Glutamatergic neuron (in vitro differentiated cells): Measurements from ENCODE around the gene EDC3. TPM values are rescaled to one million over a fixed set of nuclear protein-coding genes. Genes with fewer than 3 reads are reported as not detected.
"Not testable (repeated sequence)": the region's sequence is repeated elsewhere in the genome, so short reads cannot be mapped to it uniquely, and the experiment has no call there.

Experiments used
- DNase-seq: peaks from one replicate; pipeline ENCODE4 v3.0.0; 2022
- H3K27ac Mint-ChIP-seq: one replicate; pipeline ENCODE4 v1.8.0; 2020; ENCODE audit warnings: mild to moderate bottlenecking, mixed read lengths, inconsistent platforms; ENCODE audit not compliant: unreplicated experiment
- H3K27me3 Mint-ChIP-seq: one replicate; pipeline ENCODE4 v1.8.0; 2020; ENCODE audit warnings: mild to moderate bottlenecking, moderate library complexity, mixed read lengths, inconsistent platforms; ENCODE audit not compliant: unreplicated experiment
- H3K36me3 Mint-ChIP-seq: one replicate; pipeline ENCODE4 v1.8.0; 2020; ENCODE audit warnings: mild to moderate bottlenecking, mixed read lengths, inconsistent platforms; ENCODE audit not compliant: unreplicated experiment
- H3K4me1 Mint-ChIP-seq: one replicate; pipeline ENCODE4 v1.8.0; 2020; ENCODE audit warnings: mild to moderate bottlenecking, low read depth, mixed read lengths, inconsistent platforms; ENCODE audit not compliant: unreplicated experiment
- H3K4me3 Mint-ChIP-seq: one replicate; pipeline ENCODE4 v1.8.0; 2020; ENCODE audit warnings: mild to moderate bottlenecking, mixed read lengths, inconsistent platforms; ENCODE audit not compliant: unreplicated experiment
- H3K9me3 Mint-ChIP-seq: one replicate; pipeline ENCODE4 v1.8.0; 2020; ENCODE audit warnings: mild to moderate bottlenecking, moderate library complexity, mixed read lengths, inconsistent platforms; ENCODE audit not compliant: unreplicated experiment
- CTCF ChIP-seq: fragments of 200-600 bp; sonication (generic); IDR thresholded peaks from one replicate; pipeline ENCODE4 v1.5.0; 2021; ENCODE audit not compliant: partially characterized antibody, unreplicated experiment
- long read RNA-seq: library from polyadenylated mRNA; unstranded; transcript quantifications from one replicate; pipeline ENCODE4 v2.0.0, GENCODE V29; 2020; ENCODE audit not compliant: unreplicated experiment
- total RNA-seq: library from RNA; stranded (reverse); fragmentation: NEBNext Ultra II Directional; extraction: Animal tissue kit (Norgen Biotek cat#: 25700); gene quantifications from one replicate; pipeline ENCODE4 v1.2.1, GENCODE V29; 2021; ENCODE audit not compliant: unreplicated experiment

The EDC3 gene
- total RNA-seq: 66.0 TPM
- long read RNA-seq, transcript EDC3-201 (7 exons, 3,763 nt): major isoform, 11 of 29 reads
- long read RNA-seq, partial matches to known transcripts: 2 of 29 reads
- long read RNA-seq, other reads (novel, unspliced or antisense): 14 of 29 reads

DNA sequence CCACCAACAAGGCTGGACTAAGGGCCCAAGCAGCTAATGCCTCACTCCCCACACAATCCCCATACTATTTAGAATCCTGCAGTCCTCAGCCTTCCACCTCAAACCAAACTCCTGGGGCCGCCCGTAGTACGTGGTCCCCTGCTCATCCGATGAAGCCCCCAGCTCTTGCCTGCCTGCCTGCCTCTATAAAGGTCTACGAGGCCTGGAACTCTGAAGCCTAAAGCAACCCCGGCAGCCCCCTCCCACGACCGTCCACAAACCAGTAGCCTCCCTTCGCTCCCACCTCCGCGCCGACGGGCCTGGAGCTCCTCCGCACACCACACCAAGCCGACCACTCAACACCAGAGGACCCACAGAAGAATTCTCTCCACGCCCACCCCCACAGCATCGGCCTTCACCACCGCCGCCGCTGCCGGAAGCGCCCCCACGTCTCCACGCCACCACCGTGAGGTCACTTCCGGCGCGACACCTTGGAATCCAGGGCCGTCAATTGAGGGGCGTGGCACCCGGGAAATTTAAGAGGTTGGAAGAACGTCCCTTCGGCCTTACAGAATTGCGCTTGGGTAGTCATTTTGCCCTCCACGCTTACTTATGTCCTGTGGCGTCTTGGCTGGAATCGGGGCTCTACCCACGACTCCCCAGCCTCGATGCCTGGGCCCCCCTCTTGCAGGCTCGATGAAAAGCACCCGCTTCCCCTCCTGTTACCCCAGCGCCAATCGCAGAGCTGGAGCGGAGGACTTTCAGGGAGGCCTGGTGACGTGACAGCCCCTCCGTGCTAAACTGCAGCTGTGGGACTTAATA, at the start of gene EDC3:
EDC3 (minus strand) TSS at position 428 of the 801 bp plus-strand sequence. CDS start 20,900 bp downstream, outside the sequence.
- peaks cover 18% of the 10 kb centered on the region for H3K4me1 Mint-ChIP-seq
- peak; percentile 93 for DNase-seq
- H3K27me3 Mint-ChIP-seq: peaks cover 3% of the 10 kb centered on the region
- peak within 1 kb of the TSS; percentile 99 for H3K27ac Mint-ChIP-seq
- no peak for TF ChIP-seq CTCF
- no peaks in the 10 kb centered on the region for H3K36me3 Mint-ChIP-seq
- H3K4me3 Mint-ChIP-seq: peak within 1 kb of the TSS; percentile 100
- peaks cover 5% of the 10 kb centered on the region for H3K9me3 Mint-ChIP-seq

- H3K4me1 Mint-ChIP-seq: no peaks in the 10 kb centered on the region
- no peaks in the 10 kb centered on the region for H3K36me3 Mint-ChIP-seq
- H3K4me3 Mint-ChIP-seq: no peak overlapping the region
- DNase-seq: no peak
- peaks cover 1% of the 10 kb centered on the region for H3K9me3 Mint-ChIP-seq
- H3K27ac Mint-ChIP-seq: no peak overlapping the region
- peaks cover 8% of the 10 kb centered on the region for H3K27me3 Mint-ChIP-seq
- TF ChIP-seq CTCF: no peak
Observed at GRCh38 chr15:74742422-74742821, 46.6 kb upstream of the EDC3 start.

DNA sequence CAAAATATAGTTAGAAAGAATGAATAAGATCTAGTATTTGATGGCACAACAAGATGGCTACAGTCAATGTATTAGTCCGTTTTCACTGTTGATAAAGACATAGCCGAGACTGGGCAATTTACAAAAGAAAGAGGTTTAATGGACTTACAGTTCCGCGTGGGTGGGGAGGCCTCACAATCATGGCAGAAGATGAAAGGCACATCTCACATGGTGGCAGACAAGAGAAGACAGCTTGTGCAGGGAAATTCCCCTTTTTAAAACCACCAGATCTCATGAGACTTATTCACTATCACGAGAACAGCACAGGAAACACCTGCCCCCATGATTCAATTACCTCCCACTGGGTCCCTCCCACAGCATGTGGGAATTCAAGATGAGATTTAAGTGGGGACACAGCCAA, 42.4 kb upstream of the EDC3 start:
- H3K4me3 Mint-ChIP-seq, DNase-seq, H3K27me3 Mint-ChIP-seq, H3K36me3 Mint-ChIP-seq, H3K9me3 Mint-ChIP-seq, H3K27ac Mint-ChIP-seq, H3K4me1 Mint-ChIP-seq: not testable (repeated sequence)

GRCh38 chr15:74735305-74735704, 39.5 kb upstream of the EDC3 start:
- no peak overlapping the region for H3K27ac Mint-ChIP-seq
- H3K9me3 Mint-ChIP-seq: peaks cover 8% of the 10 kb centered on the region
- H3K4me3 Mint-ChIP-seq: no peak overlapping the region
- H3K36me3 Mint-ChIP-seq: no peaks in the 10 kb centered on the region
- no peak for TF ChIP-seq CTCF
- no peaks in the 10 kb centered on the region for H3K4me1 Mint-ChIP-seq
- peaks cover 5% of the 10 kb centered on the region for H3K27me3 Mint-ChIP-seq
- DNase-seq: no peak

DNA sequence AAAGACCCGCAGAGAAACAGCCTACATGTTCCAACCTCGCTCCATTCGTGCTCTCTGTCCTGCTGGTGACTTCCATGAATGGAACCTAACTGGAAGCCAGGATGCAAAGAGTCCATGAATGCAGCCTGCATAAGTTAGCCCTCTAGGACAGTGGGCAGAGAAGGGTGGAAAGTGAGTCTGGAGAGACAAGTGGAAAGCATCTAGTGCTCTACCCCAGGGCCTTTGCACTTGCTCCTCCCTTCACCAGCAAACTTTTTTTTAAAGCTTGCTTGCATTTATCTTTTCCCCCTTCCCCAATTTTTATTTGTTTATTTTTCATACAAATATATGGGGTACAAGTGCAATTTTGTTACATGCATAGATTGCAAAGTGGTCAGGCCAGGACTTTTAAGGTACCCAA, 37.4 kb upstream of the EDC3 start:
- no peak for TF ChIP-seq CTCF
- no peak overlapping the region for H3K4me3 Mint-ChIP-seq
- H3K36me3 Mint-ChIP-seq: peaks cover 6% of the 10 kb centered on the region
- DNase-seq: no peak
- H3K27ac Mint-ChIP-seq: no peak overlapping the region
- H3K4me1 Mint-ChIP-seq: peaks cover 3% of the 10 kb centered on the region
- peaks cover 5% of the 10 kb centered on the region for H3K27me3 Mint-ChIP-seq
- H3K9me3 Mint-ChIP-seq: peaks cover 8% of the 10 kb centered on the region
